Esophagus squamous epithelium (tissue), 4 donors: ENCODE results near the gene CDC42BPB.
"Not testable (repeated sequence)": the region's sequence is repeated elsewhere in the genome, so short reads cannot be mapped to it uniquely, and the experiment has no call there.

Source experiments
- POLR2A ChIP-seq, 4 donors: fragments of 450-650 bp; IDR thresholded peaks; one replicate each; pipeline ENCODE4 v1.6.1; 2017; ENCODE audit warnings: antibody characterized with exemption in 4 of 4, mild to moderate bottlenecking in 4 of 4, moderate library complexity in 3 of 4
- TF ChIP-seq, protein P1 (sequence below), 6 experiments: fragments of 450-650 bp in 4 of 6; fragments of 200-600 bp in 2 of 6; sonication (generic) in 2 of 6; IDR thresholded peaks; one replicate each; pipeline ENCODE4 v1.5.1; 2016 to 2019; ENCODE audit warnings: antibody characterized with exemption in 6 of 6, mild to moderate bottlenecking in 4 of 6, moderate library complexity in 4 of 6

DNA sequence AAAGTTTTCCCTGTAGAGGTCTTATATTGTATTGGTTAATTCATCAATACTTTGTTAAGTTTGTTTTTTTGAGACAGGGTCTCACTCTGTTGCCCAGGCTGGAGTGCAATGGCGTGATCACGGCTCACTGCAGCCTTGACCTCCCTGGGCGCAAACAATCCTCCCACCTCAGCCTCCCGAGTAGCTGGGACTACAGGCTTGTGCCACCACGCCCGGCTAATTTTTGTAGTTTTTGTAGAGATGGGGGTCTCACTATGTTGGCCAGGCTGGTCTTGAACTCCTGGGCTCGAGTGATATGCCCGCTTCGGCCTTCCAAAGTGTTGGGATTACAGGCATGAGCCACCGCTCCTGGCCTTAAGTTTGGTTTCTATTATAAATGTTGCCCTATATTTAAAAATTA is 130.5 kb downstream of the CDC42BPB start:
- not testable (repeated sequence) for TF ChIP-seq POLR2A (IDR thresholded peaks at IDR 0.05)
- TF ChIP-seq, protein P1, sequence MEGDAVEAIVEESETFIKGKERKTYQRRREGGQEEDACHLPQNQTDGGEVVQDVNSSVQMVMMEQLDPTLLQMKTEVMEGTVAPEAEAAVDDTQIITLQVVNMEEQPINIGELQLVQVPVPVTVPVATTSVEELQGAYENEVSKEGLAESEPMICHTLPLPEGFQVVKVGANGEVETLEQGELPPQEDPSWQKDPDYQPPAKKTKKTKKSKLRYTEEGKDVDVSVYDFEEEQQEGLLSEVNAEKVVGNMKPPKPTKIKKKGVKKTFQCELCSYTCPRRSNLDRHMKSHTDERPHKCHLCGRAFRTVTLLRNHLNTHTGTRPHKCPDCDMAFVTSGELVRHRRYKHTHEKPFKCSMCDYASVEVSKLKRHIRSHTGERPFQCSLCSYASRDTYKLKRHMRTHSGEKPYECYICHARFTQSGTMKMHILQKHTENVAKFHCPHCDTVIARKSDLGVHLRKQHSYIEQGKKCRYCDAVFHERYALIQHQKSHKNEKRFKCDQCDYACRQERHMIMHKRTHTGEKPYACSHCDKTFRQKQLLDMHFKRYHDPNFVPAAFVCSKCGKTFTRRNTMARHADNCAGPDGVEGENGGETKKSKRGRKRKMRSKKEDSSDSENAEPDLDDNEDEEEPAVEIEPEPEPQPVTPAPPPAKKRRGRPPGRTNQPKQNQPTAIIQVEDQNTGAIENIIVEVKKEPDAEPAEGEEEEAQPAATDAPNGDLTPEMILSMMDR (IDR thresholded peaks at IDR 0.05) = not testable (repeated sequence)
